ENCODE measurements around the gene GART.

GART gene

DNA sequence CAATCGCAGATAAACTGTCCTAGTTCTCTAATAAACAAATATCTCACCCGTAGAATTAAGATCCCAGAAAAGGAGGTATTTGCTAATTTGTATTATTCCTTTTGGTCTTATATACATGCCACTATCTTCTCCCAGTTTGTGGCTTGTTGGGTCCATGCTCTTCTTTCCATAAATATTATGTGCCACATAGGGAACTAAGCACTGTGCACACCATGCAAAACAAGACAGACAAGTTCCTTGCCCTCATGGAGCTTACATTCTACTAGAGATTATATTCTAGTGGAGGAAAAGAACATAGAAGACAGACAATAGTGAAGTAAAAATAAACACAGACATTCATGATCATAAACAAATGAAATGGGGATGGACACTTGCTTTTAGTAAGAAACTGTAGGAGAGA is 4.7 kb downstream of the GART start:
- TF ChIP-seq, protein P1, sequence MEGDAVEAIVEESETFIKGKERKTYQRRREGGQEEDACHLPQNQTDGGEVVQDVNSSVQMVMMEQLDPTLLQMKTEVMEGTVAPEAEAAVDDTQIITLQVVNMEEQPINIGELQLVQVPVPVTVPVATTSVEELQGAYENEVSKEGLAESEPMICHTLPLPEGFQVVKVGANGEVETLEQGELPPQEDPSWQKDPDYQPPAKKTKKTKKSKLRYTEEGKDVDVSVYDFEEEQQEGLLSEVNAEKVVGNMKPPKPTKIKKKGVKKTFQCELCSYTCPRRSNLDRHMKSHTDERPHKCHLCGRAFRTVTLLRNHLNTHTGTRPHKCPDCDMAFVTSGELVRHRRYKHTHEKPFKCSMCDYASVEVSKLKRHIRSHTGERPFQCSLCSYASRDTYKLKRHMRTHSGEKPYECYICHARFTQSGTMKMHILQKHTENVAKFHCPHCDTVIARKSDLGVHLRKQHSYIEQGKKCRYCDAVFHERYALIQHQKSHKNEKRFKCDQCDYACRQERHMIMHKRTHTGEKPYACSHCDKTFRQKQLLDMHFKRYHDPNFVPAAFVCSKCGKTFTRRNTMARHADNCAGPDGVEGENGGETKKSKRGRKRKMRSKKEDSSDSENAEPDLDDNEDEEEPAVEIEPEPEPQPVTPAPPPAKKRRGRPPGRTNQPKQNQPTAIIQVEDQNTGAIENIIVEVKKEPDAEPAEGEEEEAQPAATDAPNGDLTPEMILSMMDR (conservative IDR thresholded peaks at IDR 0.05), result no peak
- no peak overlapping the region for H3K27ac ChIP-seq

DNA sequence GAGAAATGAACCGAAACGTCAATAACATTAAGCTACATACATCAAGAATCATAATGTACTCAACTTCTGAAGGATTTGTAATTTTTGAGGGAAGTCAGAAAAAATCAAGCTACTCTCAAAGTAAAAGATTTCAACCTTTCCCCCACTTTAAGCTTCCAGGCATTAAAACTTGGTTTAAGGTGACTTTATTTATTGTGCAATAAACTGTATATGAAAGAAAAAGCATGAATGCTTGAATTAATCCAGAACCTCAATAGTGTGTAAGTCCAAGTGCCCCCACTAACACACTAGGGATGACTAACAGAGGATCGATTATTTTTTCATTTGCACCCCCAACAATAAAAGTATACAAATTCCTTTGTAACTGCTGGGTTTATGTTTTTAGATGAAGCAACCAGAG is 10.9 kb downstream of the GART start:
- H3K27ac ChIP-seq, result no peak overlapping the region
- TF ChIP-seq, protein P1 (conservative IDR thresholded peaks at IDR 0.05), result no peak

DNA sequence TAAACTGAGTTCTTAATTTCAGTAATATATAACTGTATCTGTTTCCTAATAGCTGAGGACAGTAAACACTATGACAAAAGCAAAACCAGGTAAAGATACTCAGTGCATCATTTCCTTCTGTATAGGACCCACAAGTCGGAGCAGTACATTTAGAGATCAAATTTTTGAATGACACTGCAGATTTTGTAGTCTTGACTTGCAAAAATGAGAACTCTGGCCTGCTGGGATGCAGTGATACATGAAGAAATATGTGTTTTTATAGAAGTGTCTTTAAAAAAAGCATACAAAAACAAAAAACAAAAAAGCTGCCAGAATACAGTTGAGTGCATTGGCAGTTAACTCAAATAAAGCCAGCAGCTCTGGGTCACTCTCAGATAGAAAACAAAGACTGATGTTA is 19.0 kb downstream of the GART start:
- TF ChIP-seq, protein P1 (conservative IDR thresholded peaks at IDR 0.05), result no peak
- H3K27ac ChIP-seq, result no peak overlapping the region

DNA sequence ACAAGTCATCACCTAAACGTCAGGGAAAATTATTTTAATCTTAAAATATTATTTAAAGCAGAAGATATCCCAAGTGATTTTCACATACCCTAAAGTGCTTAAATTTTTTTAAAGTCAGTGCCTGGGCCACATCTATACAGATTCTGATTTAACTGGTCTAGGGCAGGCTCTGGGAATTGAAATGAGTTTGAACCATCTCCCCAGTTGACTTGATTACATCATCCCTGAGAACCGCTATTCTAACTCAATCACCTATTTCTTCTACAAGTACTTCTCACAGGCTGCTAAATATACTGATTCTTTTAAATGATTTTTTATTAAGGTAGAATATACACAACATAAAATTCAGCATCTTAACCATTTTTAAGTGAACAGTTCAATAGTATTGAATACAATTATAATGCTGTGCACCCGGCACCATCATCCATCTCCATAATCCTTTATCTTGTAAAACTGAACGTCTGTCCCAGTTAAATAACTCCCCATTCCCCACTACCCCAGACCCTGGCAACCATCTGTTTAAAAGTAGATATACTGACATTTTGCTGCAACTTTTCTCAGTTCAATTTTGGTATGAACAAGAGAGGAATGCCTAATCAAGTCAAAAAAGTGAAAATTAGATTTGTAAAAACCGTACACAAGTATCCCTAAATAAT is 19.5 kb downstream of the GART start:
- no peak overlapping the region for H3K27ac ChIP-seq
- TF ChIP-seq, protein P1 (conservative IDR thresholded peaks at IDR 0.05), result no peak

DNA sequence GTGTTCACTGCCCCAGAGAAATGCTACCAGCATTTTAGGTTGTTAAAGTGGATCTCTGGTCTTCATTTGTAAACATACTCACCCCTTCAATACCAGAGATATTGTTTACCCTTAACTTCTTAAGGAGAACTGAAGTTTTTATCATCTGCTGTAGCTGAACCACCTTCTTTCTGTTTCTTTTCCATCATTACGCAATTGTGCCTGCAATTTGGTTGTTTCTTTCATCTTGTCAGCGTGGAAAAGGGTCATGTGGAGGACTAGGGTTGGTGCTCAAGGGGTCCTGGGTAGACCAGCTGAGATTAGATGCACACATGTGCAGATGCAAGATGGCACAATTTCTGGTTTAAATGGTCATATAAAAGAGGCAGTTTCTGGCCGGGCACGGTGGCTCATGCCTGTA is 23.0 kb downstream of the GART start:
- TF ChIP-seq, protein P1 (conservative IDR thresholded peaks at IDR 0.05), result no peak
- no peak overlapping the region for H3K27ac ChIP-seq

DNA sequence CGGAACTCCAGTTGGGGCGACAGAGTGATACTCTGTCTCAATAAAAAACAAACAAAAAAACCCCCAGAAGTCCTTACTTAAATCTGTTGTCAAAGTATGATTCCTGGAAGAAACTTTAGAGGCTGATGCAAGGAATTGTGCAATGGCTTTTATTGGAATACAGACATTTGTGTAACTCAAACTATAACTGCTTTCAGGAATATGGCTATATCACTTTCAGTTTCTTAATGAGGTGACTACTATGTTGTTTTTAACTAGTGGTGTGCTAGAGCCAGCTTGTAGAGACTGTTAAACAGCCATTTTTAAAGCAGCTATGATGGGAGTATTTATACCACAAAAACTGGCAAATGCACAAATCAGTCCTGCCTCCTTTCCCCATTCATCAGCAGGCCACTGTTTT is 27.7 kb downstream of the GART start:
- TF ChIP-seq, protein P1 (conservative IDR thresholded peaks at IDR 0.05), result no peak
- no peak overlapping the region for H3K27ac ChIP-seq

DNA sequence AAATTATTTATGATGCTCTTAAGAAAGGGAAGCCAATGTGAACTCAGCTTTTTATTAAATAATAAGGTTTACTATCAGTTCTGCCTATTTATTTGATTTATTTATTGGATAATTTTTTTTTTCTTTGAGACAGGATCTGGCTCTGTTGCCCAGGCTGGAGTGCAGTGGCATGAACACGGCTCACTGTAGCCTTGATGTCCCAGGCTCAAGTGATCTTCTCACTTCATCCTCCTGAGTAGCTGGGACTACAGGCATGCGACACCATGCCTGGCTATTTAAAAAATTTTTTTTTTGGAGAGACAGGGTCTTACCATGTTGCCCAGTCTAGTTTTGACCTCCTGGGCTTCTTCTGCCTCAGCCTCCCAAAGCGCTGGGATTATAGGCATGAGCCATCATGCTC is 29.4 kb downstream of the GART start:
- H3K27ac ChIP-seq, result no peak overlapping the region
- TF ChIP-seq, protein P1 (conservative IDR thresholded peaks at IDR 0.05), result no peak
